ENCODE data around the gene OLFM4.

- no peak for TF ChIP-seq CEBPB (IDR thresholded peaks at IDR 0.05)
- no peak for TF ChIP-seq EP300 (IDR thresholded peaks at IDR 0.05; ENCODE audit: borderline replicate concordance)
- TF ChIP-seq RAD21 (IDR thresholded peaks at IDR 0.05; ENCODE audit: low read depth) = no peak
- TF ChIP-seq EGR1 (IDR thresholded peaks at IDR 0.05) = no peak
- no peak for TF ChIP-seq MAX (IDR thresholded peaks at IDR 0.05)
- TF ChIP-seq REST (IDR thresholded peaks at IDR 0.05; ENCODE audit: low read depth) = no peak
- no peak for TF ChIP-seq TCF12 (IDR thresholded peaks at IDR 0.05; ENCODE audit: low read depth)
- TF ChIP-seq TAF1 (IDR thresholded peaks at IDR 0.05; ENCODE audit: low read depth) = no peak
Measured at GRCh38 chr13:53079691-53080090, 51.1 kb downstream of the OLFM4 start.

All from Ishikawa (cell line).